IMR-90 (cell line): ENCODE results near the gene SYCP2.

Source experiments
- POLR2A ChIP-seq: IDR thresholded peaks from 2 replicates; pipeline ENCODE4 v1.6.1; 2012; ENCODE audit warnings: mild to moderate bottlenecking, low read depth, low read length
- TF ChIP-seq, protein P1 (sequence below): conservative IDR thresholded peaks from 2 replicates; pipeline ENCODE4 v1.5.1; 2012; ENCODE audit warnings: mild to moderate bottlenecking, low read depth, low read length, improper control_type of control experiment

DNA sequence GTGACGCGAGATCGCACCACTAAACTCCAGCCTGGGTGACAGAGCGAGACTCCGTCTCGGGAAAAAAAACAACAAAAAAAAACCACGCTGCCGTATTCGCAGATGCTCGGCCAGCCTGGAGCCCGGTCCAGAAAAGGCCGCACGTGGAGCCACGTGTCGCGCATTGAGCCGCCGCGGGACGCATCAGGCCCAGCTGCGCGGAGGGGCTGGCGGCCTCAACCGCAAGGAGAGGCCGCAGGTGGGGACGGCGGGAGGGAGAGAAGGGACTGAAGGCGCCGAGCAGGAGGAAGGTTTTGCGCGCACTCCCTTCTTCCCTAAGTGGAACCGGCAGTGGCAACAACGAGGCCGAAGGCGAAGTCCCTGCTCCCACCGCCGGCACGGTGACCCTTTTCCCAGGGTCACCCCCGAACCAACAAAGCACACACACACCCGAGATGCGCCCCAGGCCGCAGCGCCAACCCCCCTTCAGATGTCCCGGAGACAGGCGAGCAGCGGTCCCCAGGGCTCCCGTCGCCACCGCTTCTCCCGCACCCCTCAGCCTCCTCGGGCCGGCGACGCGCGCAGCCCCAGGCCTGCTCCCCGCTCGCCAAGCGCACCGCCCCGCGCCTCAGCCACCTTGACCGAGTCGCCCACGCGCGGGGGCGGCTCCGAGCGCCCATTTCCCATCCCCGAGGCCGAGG lies 681 bp downstream of the SYCP2 start:
- TF ChIP-seq, protein P1, sequence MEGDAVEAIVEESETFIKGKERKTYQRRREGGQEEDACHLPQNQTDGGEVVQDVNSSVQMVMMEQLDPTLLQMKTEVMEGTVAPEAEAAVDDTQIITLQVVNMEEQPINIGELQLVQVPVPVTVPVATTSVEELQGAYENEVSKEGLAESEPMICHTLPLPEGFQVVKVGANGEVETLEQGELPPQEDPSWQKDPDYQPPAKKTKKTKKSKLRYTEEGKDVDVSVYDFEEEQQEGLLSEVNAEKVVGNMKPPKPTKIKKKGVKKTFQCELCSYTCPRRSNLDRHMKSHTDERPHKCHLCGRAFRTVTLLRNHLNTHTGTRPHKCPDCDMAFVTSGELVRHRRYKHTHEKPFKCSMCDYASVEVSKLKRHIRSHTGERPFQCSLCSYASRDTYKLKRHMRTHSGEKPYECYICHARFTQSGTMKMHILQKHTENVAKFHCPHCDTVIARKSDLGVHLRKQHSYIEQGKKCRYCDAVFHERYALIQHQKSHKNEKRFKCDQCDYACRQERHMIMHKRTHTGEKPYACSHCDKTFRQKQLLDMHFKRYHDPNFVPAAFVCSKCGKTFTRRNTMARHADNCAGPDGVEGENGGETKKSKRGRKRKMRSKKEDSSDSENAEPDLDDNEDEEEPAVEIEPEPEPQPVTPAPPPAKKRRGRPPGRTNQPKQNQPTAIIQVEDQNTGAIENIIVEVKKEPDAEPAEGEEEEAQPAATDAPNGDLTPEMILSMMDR, result no peak
- TF ChIP-seq POLR2A, result no peak
